GM12878 (cell line): Measurements from ENCODE around the gene GCNT1. TPM values are rescaled to one million over a fixed set of nuclear protein-coding genes. Genes with fewer than 3 reads are reported as not detected.

Source experiments
- ATAC-seq: fragments of 200-7000 bp; cut with Tn5 transposase; 3 replicates; pipeline ENCODE4 v1.9.1; 2020; ENCODE audit warnings: mild to moderate bottlenecking, moderate library complexity
- BruUV-seq: library from RNA; stranded (reverse); fragments of 400-500 nt; replicated peaks from 2 replicates; lab custom pipeline; 2021; lab: Mats Ljungman, UMichigan
- CTCF ChIA-PET: fragments of 300-600 bp; sonication (Branson Sonifier 250); formaldehyde crosslinking; extraction: SDS; loops from one replicate; lab custom pipeline; 2021; ENCODE audit warnings: inconsistent platforms; lab: Yijun Ruan, JAX
- POLR2A ChIA-PET: fragments of 350-600 bp; formaldehyde crosslinking; extraction: SDS; loops from one replicate; lab custom pipeline; 2021; ENCODE audit warnings: inconsistent platforms; lab: Charles Lee
- RAD21 ChIA-PET: fragments of 300-600 bp; sonication (Branson Sonifier 250); formaldehyde crosslinking; loops from one replicate; lab custom pipeline; 2023; ENCODE audit warnings: antibody characterized with exemption; ENCODE audit not compliant: unreplicated experiment; lab: Charles Lee
- SMC1A ChIA-PET: fragments of 300-600 bp; sonication (Branson Sonifier 250); formaldehyde crosslinking; loops from one replicate; lab custom pipeline; 2023; ENCODE audit not compliant: unreplicated experiment, uncharacterized antibody; lab: Charles Lee
- DNase-seq: peaks from one replicate; pipeline ENCODE4 v3.0.0-alpha.2; 2011; ENCODE audit warnings: low read depth, low spot score
- FAIRE-seq: peaks from 3 replicates; lab custom pipeline; 2011; peaks lifted over from hg19 to GRCh38; lab: Jason Lieb, UNC
- H2AFZ ChIP-seq: 2 replicates; pipeline ENCODE4 v1.6.0; 2011; ENCODE audit warnings: low read depth, low read length, control low read depth; ENCODE audit not compliant: control insufficient read depth
- H3K27ac ChIP-seq: 2 replicates; pipeline ENCODE4 v1.5.1; 2011; ENCODE audit warnings: control low read depth; ENCODE audit not compliant: control insufficient read depth, insufficient read depth
- H3K27me3 ChIP-seq, 2 experiments: replicated peaks in 1 of 2; 2 replicates each; pipeline versions ENCODE4 v1.6.0 to v1.6.1; 2011; ENCODE audit warnings: low read length in 1 of 2; ENCODE audit not compliant: control insufficient read depth in 2 of 2, insufficient read depth in 2 of 2
- H3K36me3 ChIP-seq, 2 experiments: 2 replicates each; pipeline ENCODE4 v1.5.1; 2011; ENCODE audit warnings: low read length in 1 of 2; ENCODE audit not compliant: control insufficient read depth in 2 of 2, insufficient read depth in 2 of 2
- H3K4me1 ChIP-seq: 2 replicates; pipeline ENCODE4 v1.6.1; 2011; ENCODE audit warnings: mild to moderate bottlenecking, low read length, moderate library complexity, mixed read lengths; ENCODE audit not compliant: control insufficient read depth, insufficient read depth
- H3K4me2 ChIP-seq: 2 replicates; pipeline ENCODE4 v1.6.0; 2011; ENCODE audit warnings: control low read depth; ENCODE audit not compliant: control insufficient read depth, insufficient read depth
- H3K4me3 ChIP-seq: fragments of 200-600 bp; sonication (generic); 2 replicates; pipeline ENCODE4 v1.5.1; 2016
- H3K79me2 ChIP-seq: 2 replicates; pipeline ENCODE4 v1.6.0; 2011; ENCODE audit warnings: low read length; ENCODE audit not compliant: control insufficient read depth, insufficient read depth
- H3K9ac ChIP-seq: 2 replicates; pipeline ENCODE4 v1.8.0; 2011; ENCODE audit warnings: low read length, control low read depth, mixed read lengths; ENCODE audit not compliant: control insufficient read depth, insufficient read depth
- H3K9me3 ChIP-seq: replicated peaks from 3 replicates; pipeline ENCODE4 v1.5.1; 2011; ENCODE audit warnings: mild to moderate bottlenecking, low read length; ENCODE audit not compliant: control insufficient read depth, insufficient read depth
- H4K20me1 ChIP-seq: 2 replicates; pipeline ENCODE4 v1.6.0; 2011; ENCODE audit not compliant: control insufficient read depth, insufficient read depth
- CREB1 ChIP-seq: IDR thresholded peaks from 2 replicates; pipeline ENCODE4 v1.6.1; 2012; ENCODE audit warnings: low read depth, mild to moderate bottlenecking, inconsistent platforms
- DPF2 ChIP-seq: fragments of 450-650 bp; IDR thresholded peaks from 2 replicates; pipeline ENCODE4 v1.6.1; 2017; ENCODE audit warnings: mild to moderate bottlenecking
- ESRRA ChIP-seq: IDR thresholded peaks from 2 replicates; pipeline ENCODE4 v1.6.1; 2012; ENCODE audit warnings: mild to moderate bottlenecking, low read length, improper control_type of control experiment
- IKZF1 ChIP-seq: fragments of 450-650 bp; conservative IDR thresholded peaks from 2 replicates; pipeline ENCODE4 v1.6.1; 2017; ENCODE audit warnings: antibody characterized with exemption, mild to moderate bottlenecking
- SKIL ChIP-seq: fragments of 450-650 bp; IDR thresholded peaks from 2 replicates; pipeline ENCODE4 v1.6.1; 2017; ENCODE audit warnings: mild to moderate bottlenecking, low read depth, inconsistent platforms; ENCODE audit not compliant: poor library complexity, severe bottlenecking
- SRF ChIP-seq, 2 experiments: IDR thresholded peaks; 2 replicates each; pipeline ENCODE4 v1.6.1; 2011; ENCODE audit warnings: low read depth in 2 of 2, low read length in 2 of 2, mild to moderate bottlenecking in 1 of 2, moderate library complexity in 1 of 2
- STAT3 ChIP-seq: IDR thresholded peaks from 2 replicates; pipeline ENCODE4 v1.6.1; 2011; ENCODE audit warnings: low read depth, low read length, improper control_type of control experiment
- USF1 ChIP-seq: IDR thresholded peaks from 2 replicates; pipeline ENCODE4 v1.6.1; 2011; ENCODE audit warnings: borderline replicate concordance, low read depth, mild to moderate bottlenecking, moderate library complexity, mixed read lengths, low read length; ENCODE audit not compliant: insufficient read depth; ENCODE audit errors: extremely low read length
- WRNIP1 ChIP-seq: IDR thresholded peaks from 2 replicates; pipeline ENCODE4 v1.6.1; 2011; ENCODE audit warnings: low read depth, low read length, improper control_type of control experiment, borderline replicate concordance
- ZNF384 ChIP-seq: IDR thresholded peaks from 2 replicates; pipeline ENCODE4 v1.6.1; 2012; ENCODE audit warnings: low read depth, mild to moderate bottlenecking, low read length, improper control_type of control experiment, borderline replicate concordance
- WGBS: methylation state at CpG from one replicate; pipeline ENCODE4 v1.1.6; 2016; ENCODE audit warnings: low lambda C conversion rate; ENCODE audit not compliant: insufficient replicate concordance, insufficient coverage; ENCODE audit errors: missing lambda C conversion rate; 5-methylcytosine and 5-hydroxymethylcytosine counted together
- in situ Hi-C: fragments of 300-500 bp; cut with MboI; formaldehyde crosslinking; loops from 9 replicates; pipeline ENCODE4 v1.14.3; 2018; ENCODE audit warnings: mixed read lengths
- intact Hi-C: fragments of 100-400 bp; cut with micrococcal nuclease; formaldehyde crosslinking; loops from one replicate; pipeline ENCODE4 v1.14.2; 2022; ENCODE audit not compliant: unreplicated experiment
- polyA plus RNA-seq, 11 experiments: library from polyadenylated mRNA; depleted of rRNA in 4 of 11; unstranded in 6 of 11; stranded (reverse) in 5 of 11; fragments of >200 nt; fragmentation: Nextera tagmentation in 4 of 11; fragmentation: Illumina TruSeq in 1 of 11; extraction: Ambion mirVana in 4 of 11; extraction: Trizol in 1 of 11; gene quantifications; 1 replicate in 1 of 11; 2 replicates in 10 of 11; pipeline versions ENCODE4 v1.2.1 to v1.2.3, GENCODE V29; 2011 to 2016; ENCODE audit warnings: inconsistent platforms in 2 of 11, missing spikeins in 2 of 11, low read depth in 1 of 11
- total RNA-seq, 4 experiments: library from RNA; depleted of rRNA in 3 of 4; stranded (reverse); fragments of >200 nt in 3 of 4; fragmentation: Illumina TruSeq in 1 of 4; extraction: Trizol in 1 of 4; gene quantifications; 2 replicates each; pipeline versions ENCODE4 v1.2.1 to v1.2.3, GENCODE V29; 2013 to 2021

The GCNT1 gene
- total and polyA plus RNA-seq, 10 of the 15 experiments (the other 5 are each of a cell fraction or from before 2014, with no cell fraction given) = 2.8 to 17.8 (median 7.1) TPM

GRCh38 chr9:76433406-76433805, 25.6 kb upstream of the GCNT1 start:
- Histone ChIP-seq H3K4me1 (peaks cover 5% of the 10 kb centered on the region), H3K36me3 (no peaks in the 10 kb centered on the region), H3K9ac (no peak overlapping the region; the same call in 1 of the 2 replicates), H3K4me2 (no peak overlapping the region; the same call in 1 of the 2 replicates), H2AFZ (no peak overlapping the region), H3K27me3 (no peaks in the 10 kb centered on the region), H3K79me2 (no peaks in the 10 kb centered on the region), H3K9me3 (no peaks in the 10 kb centered on the region; the same call in 1 of the 3 replicates), H4K20me1 (no peaks in the 10 kb centered on the region), H3K4me3 (no peak overlapping the region), H3K27ac (no peak overlapping the region)
- FAIRE-seq (no peak), DNase-seq (no peak), ATAC-seq (no peak; the same call in 2 of the 3 replicates)
- ChIA-PET CTCF (interaction anchor here (0.6 to 1.3 kb wide), 2 partner anchors 13 to 22 kb away, joined by 3 to 6 read pairs; no protein-coding TSS in a partner anchor), POLR2A (no interaction called here), RAD21 (no interaction called here), SMC1A (interaction anchor here (1.0 to 2.0 kb wide), 2 partner anchors 12 to 41 kb away, joined by 4 read pairs; no protein-coding TSS in a partner anchor)
- in situ Hi-C loops (no loop called here), intact Hi-C loops (no loop called here)
- no peak for TF ChIP-seq USF1
- no TSS peak for BruUV-seq
- WGBS = 76% methylated on average over 5 of the region's 5 CpGs

GRCh38 chr9:76433836-76434235, 25.1 kb upstream of the GCNT1 start:
- no peaks in the 10 kb centered on the region for H4K20me1 ChIP-seq
- ChIA-PET SMC1A (interaction anchor here (1.0 to 2.0 kb wide), 2 partner anchors 12 to 41 kb away, joined by 4 read pairs; no protein-coding TSS in a partner anchor), RAD21 (interaction anchor here (0.6 kb wide), 1 partner anchor 20 kb away, joined by 3 read pairs; no protein-coding TSS in a partner anchor), CTCF (interaction anchor here (0.6 to 1.3 kb wide), 3 partner anchors 14 to 29 kb away, joined by 3 to 6 read pairs (median 3); no protein-coding TSS in a partner anchor), POLR2A (no interaction called here)
- BruUV-seq = no TSS peak
- WGBS = 0% methylated on average over 3 of the region's 3 CpGs
- H3K36me3 ChIP-seq = no peaks in the 10 kb centered on the region
- no peak overlapping the region for H3K4me2 ChIP-seq
- H3K27ac ChIP-seq = no peak overlapping the region
- intact Hi-C loops (no loop called here), in situ Hi-C loops (no loop called here)
- H3K9me3 ChIP-seq = no peaks in the 10 kb centered on the region; the same call in 1 of the 3 replicates
- H3K27me3 ChIP-seq = no peaks in the 10 kb centered on the region
- H3K9ac ChIP-seq = no peak overlapping the region; the same call in 1 of the 2 replicates
- ATAC-seq = peak; percentile 19; the same call in 2 of the 3 replicates
- peaks cover 9% of the 10 kb centered on the region for H3K4me1 ChIP-seq
- no peak for TF ChIP-seq CREB1
- no peak for TF ChIP-seq WRNIP1
- no peak for TF ChIP-seq IKZF1
- TF ChIP-seq ZNF384 = no peak
- TF ChIP-seq ESRRA = no peak
- no peak for TF ChIP-seq STAT3
- no peak for TF ChIP-seq SRF (IDR thresholded peaks at IDR 0.05; ENCODE audit: low read depth in 2 of 2, low read length in 2 of 2)
- TF ChIP-seq SKIL = no peak
- no peak for TF ChIP-seq DPF2
- H2AFZ ChIP-seq = no peak overlapping the region
- FAIRE-seq = no peak
- H3K4me3 ChIP-seq = no peak overlapping the region
- DNase-seq = no peak
- no peaks in the 10 kb centered on the region for H3K79me2 ChIP-seq
